H9 (cell line): ENCODE data around the gene NUP214. TPM values are rescaled to one million over a fixed set of nuclear protein-coding genes. Genes with fewer than 3 reads are reported as not detected.

ENCODE experiments used
- DNase-seq: peaks from one replicate; pipeline ENCODE4 v3.0.0-alpha.2; 2017
- H2AFZ ChIP-seq: one replicate; pipeline ENCODE4 v1.6.1; 2013; ENCODE audit warnings: mild to moderate bottlenecking, low read length, control low read depth, moderate library complexity
- H2AK5ac ChIP-seq: 2 replicates; pipeline ENCODE4 v1.6.1; 2013; ENCODE audit warnings: low read length, control low read depth, mixed read lengths; ENCODE audit not compliant: insufficient read length
- H2BK120ac ChIP-seq: one replicate; pipeline ENCODE4 v1.6.1; 2013; ENCODE audit warnings: low read depth, mild to moderate bottlenecking, low read length, control low read depth, inconsistent platforms; ENCODE audit not compliant: poor library complexity, severe bottlenecking
- H2BK12ac ChIP-seq: 2 replicates; pipeline ENCODE4 v1.6.1; 2013; ENCODE audit warnings: low read length, control low read depth, mixed read lengths, low read depth; ENCODE audit not compliant: insufficient read length
- H2BK15ac ChIP-seq: 2 replicates; pipeline ENCODE4 v1.6.1; 2013; ENCODE audit warnings: low read depth, low read length, control low read depth
- H2BK20ac ChIP-seq: one replicate; pipeline ENCODE4 v1.6.1; 2013; ENCODE audit warnings: low read depth, mild to moderate bottlenecking, low read length, control low read depth, inconsistent platforms; ENCODE audit not compliant: poor library complexity, severe bottlenecking
- H2BK5ac ChIP-seq: 2 replicates; pipeline ENCODE4 v1.6.1; 2013; ENCODE audit warnings: low read length, control low read depth, mixed read lengths; ENCODE audit not compliant: insufficient read length
- H3K14ac ChIP-seq: 2 replicates; pipeline ENCODE4 v1.6.1; 2013; ENCODE audit warnings: low read length, control low read depth; ENCODE audit not compliant: insufficient read depth
- H3K18ac ChIP-seq: 2 replicates; pipeline ENCODE4 v1.6.1; 2013; ENCODE audit warnings: low read depth, mild to moderate bottlenecking, mixed read lengths, low read length, control low read depth; ENCODE audit not compliant: insufficient read length
- H3K23ac ChIP-seq: 2 replicates; pipeline ENCODE4 v1.6.1; 2013; ENCODE audit warnings: low read length, control low read depth, mixed read lengths, low read depth; ENCODE audit not compliant: insufficient read length
- H3K23me2 ChIP-seq: 2 replicates; pipeline ENCODE4 v1.6.1; 2013; ENCODE audit warnings: low read depth, mild to moderate bottlenecking, mixed read lengths, low read length, control low read depth; ENCODE audit not compliant: insufficient read length, poor library complexity, severe bottlenecking
- H3K27ac ChIP-seq: 2 replicates; pipeline ENCODE4 v1.5.1; 2013; ENCODE audit warnings: low read length, control low read depth, mixed read lengths, low read depth; ENCODE audit not compliant: insufficient read length
- H3K27me3 ChIP-seq: 2 replicates; pipeline ENCODE4 v1.6.1; 2013; ENCODE audit warnings: low read length, control low read depth, inconsistent platforms; ENCODE audit not compliant: insufficient read depth
- H3K4ac ChIP-seq: 2 replicates; pipeline ENCODE4 v1.6.1; 2013; ENCODE audit warnings: low read depth, mild to moderate bottlenecking, control low read depth, inconsistent platforms, low read length, moderate library complexity
- H3K4me1 ChIP-seq: 2 replicates; pipeline ENCODE4 v1.6.1; 2013; ENCODE audit warnings: low read length, control low read depth, inconsistent platforms; ENCODE audit not compliant: insufficient read depth
- H3K4me2 ChIP-seq: 2 replicates; pipeline ENCODE4 v1.6.1; 2013; ENCODE audit warnings: low read length, control low read depth, mixed read lengths; ENCODE audit not compliant: insufficient read length, insufficient read depth
- H3K56ac ChIP-seq: 2 replicates; pipeline ENCODE4 v1.6.1; 2013; ENCODE audit warnings: low read depth, mild to moderate bottlenecking, mixed read lengths, low read length, control low read depth; ENCODE audit not compliant: insufficient read length
- H3K79me1 ChIP-seq: 2 replicates; pipeline ENCODE4 v1.6.1; 2013; ENCODE audit warnings: low read depth, mild to moderate bottlenecking, moderate library complexity, low read length, control low read depth, inconsistent platforms; ENCODE audit not compliant: insufficient read depth, poor library complexity, severe bottlenecking
- H3K79me2 ChIP-seq: 2 replicates; pipeline ENCODE4 v1.6.1; 2013; ENCODE audit warnings: low read length, control low read depth, inconsistent platforms; ENCODE audit not compliant: insufficient read depth
- H3K9ac ChIP-seq: 2 replicates; pipeline ENCODE4 v1.6.1; 2013; ENCODE audit warnings: low read length, control low read depth, mixed read lengths; ENCODE audit not compliant: insufficient read length; ENCODE audit errors: extremely low read depth
- H3K9me3 ChIP-seq: one replicate; pipeline ENCODE4 v1.6.1; 2013; ENCODE audit warnings: low read depth, low read length, inconsistent platforms; ENCODE audit not compliant: control insufficient read depth
- H3T11ph ChIP-seq: one replicate; pipeline ENCODE4 v1.6.1; 2013; ENCODE audit warnings: mild to moderate bottlenecking, low read length, control low read depth, inconsistent platforms
- H4K20me1 ChIP-seq: one replicate; pipeline ENCODE4 v1.6.1; 2013; ENCODE audit not compliant: control insufficient read depth, insufficient read length, insufficient read depth
- H4K5ac ChIP-seq: 2 replicates; pipeline ENCODE4 v1.6.1; 2013; ENCODE audit warnings: low read depth, mild to moderate bottlenecking, mixed read lengths, low read length, control low read depth; ENCODE audit not compliant: insufficient read length
- H4K8ac ChIP-seq: replicated peaks from 2 replicates; pipeline ENCODE4 v1.6.1; 2013; ENCODE audit warnings: low read length, control low read depth, mixed read lengths, low read depth; ENCODE audit not compliant: insufficient read length
- H4K91ac ChIP-seq: 2 replicates; pipeline ENCODE4 v1.6.1; 2013; ENCODE audit warnings: low read depth, mild to moderate bottlenecking, moderate library complexity, mixed read lengths, low read length, control low read depth; ENCODE audit not compliant: insufficient read length
- H3K27ac Mint-ChIP-seq, 3 experiments: 2 replicates in 2 of 3; 3 replicates in 1 of 3; pipeline ENCODE4 v1.8.0; 2020 to 2021; ENCODE audit warnings: mixed read lengths in 3 of 3, mild to moderate bottlenecking in 1 of 3, moderate library complexity in 1 of 3
- H3K27me3 Mint-ChIP-seq: 2 replicates; pipeline ENCODE4 v1.8.0; 2021; ENCODE audit warnings: low read depth, mild to moderate bottlenecking, moderate library complexity, mixed read lengths
- H3K36me3 Mint-ChIP-seq, 3 experiments: 2 replicates in 2 of 3; 3 replicates in 1 of 3; pipeline ENCODE4 v1.8.0; 2020 to 2021; ENCODE audit warnings: low read depth in 3 of 3, mixed read lengths in 3 of 3; ENCODE audit not compliant: insufficient read depth in 1 of 3
- H3K4me1 Mint-ChIP-seq, 2 experiments: 2 replicates each; pipeline ENCODE4 v1.8.0; 2020; ENCODE audit warnings: mixed read lengths in 2 of 2
- H3K4me3 Mint-ChIP-seq, 2 experiments: 2 replicates in 1 of 2; 3 replicates in 1 of 2; pipeline ENCODE4 v1.8.0; 2020 to 2021; ENCODE audit warnings: mild to moderate bottlenecking in 2 of 2, mixed read lengths in 2 of 2, moderate library complexity in 1 of 2
- H3K9me3 Mint-ChIP-seq, 2 experiments: 2 replicates in 1 of 2; 3 replicates in 1 of 2; pipeline ENCODE4 v1.8.0; 2020; ENCODE audit warnings: mild to moderate bottlenecking in 2 of 2, mixed read lengths in 2 of 2, moderate library complexity in 1 of 2
- WGBS: extraction: QIAGEN DNeasy Blood & Tissue Kit; methylation state at CpG from one replicate; pipeline ENCODE4 v1.1.7; 2013; ENCODE audit warnings: missing lambda C conversion rate, low lambda C conversion rate, mixed read lengths; ENCODE audit not compliant: insufficient read length; ENCODE audit errors: extremely low coverage; 5-methylcytosine and 5-hydroxymethylcytosine counted together
- total RNA-seq: library from RNA; stranded (reverse); gene quantifications from 2 replicates; pipeline ENCODE4 v1.2.1, GENCODE V29; 2021
- TF ChIP-seq, protein P1 (sequence below): fragments of 200-600 bp; sonication (generic); conservative IDR thresholded peaks from 3 replicates; pipeline ENCODE4 v1.8.0; 2021; ENCODE audit warnings: antibody characterized with exemption, mild to moderate bottlenecking

Gene NUP214
- total RNA-seq, 1 experiment from 2014 or later = 53.8 TPM

DNA sequence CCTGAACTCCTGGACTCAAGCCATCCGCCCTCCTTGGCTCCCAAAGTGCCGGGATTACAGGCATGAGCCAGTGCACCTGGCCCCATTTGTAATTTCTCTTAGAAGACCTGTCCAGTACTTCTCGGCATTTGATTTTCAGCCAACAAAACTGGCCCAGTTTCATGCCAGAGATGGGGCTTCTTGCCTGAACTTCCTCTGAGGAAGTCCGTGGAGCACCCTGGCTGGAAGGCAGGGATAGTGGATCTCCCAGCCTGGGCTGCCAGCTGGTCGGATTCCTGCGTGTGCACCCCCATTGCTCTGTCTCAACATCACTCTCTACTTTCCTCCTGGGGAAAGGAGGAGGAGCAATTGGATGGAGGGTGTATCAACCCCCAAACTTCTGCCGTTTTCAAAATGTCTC lies 111.9 kb downstream of the NUP214 start:
- Histone ChIP-seq H3K4me2 (no peak overlapping the region), H3K14ac (no peak overlapping the region)
- H3K36me3 Mint-ChIP-seq = peaks cover 7 to 27% (median 18%) of the 10 kb centered on the region in 3 experiments; a peak in 6 of 7 replicates

More for the DNA sequence above, 111.9 kb downstream of the NUP214 start:
- H3T11ph ChIP-seq = no peak overlapping the region
- no peak overlapping the region for H4K5ac ChIP-seq
- no peak overlapping the region for H4K8ac ChIP-seq
- no CpG with 5 or more reads among the region's 7 CpGs for WGBS
- no peaks in the 10 kb centered on the region for H3K79me2 ChIP-seq
- no peak overlapping the region for H2AK5ac ChIP-seq
- H3K18ac ChIP-seq = no peak overlapping the region
- no peak overlapping the region for H2AFZ ChIP-seq
- H3K56ac ChIP-seq = no peak overlapping the region
- peaks cover 4% of the 10 kb centered on the region; the same call in 1 of the 2 replicates for H3K4me1 ChIP-seq
- H2BK120ac ChIP-seq = no peak overlapping the region
- no peak overlapping the region for H3K9ac ChIP-seq
- no peaks in the 10 kb centered on the region for H3K27me3 ChIP-seq
- H3K27ac Mint-ChIP-seq = no peak overlapping the region
- H3K79me1 ChIP-seq = no peaks in the 10 kb centered on the region
- no peak overlapping the region for H2BK15ac ChIP-seq
- H3K9me3 ChIP-seq = no peaks in the 10 kb centered on the region
- no peak overlapping the region for H3K27ac ChIP-seq
- no peak overlapping the region for H3K23ac ChIP-seq
- peaks cover 0 to 1% of the 10 kb centered on the region in 2 experiments; a peak in 1 of 5 replicates for H3K9me3 Mint-ChIP-seq
- H4K20me1 ChIP-seq = no peaks in the 10 kb centered on the region
- H2BK12ac ChIP-seq = no peak overlapping the region
- no peak overlapping the region for H3K4ac ChIP-seq
- TF ChIP-seq, protein P1, sequence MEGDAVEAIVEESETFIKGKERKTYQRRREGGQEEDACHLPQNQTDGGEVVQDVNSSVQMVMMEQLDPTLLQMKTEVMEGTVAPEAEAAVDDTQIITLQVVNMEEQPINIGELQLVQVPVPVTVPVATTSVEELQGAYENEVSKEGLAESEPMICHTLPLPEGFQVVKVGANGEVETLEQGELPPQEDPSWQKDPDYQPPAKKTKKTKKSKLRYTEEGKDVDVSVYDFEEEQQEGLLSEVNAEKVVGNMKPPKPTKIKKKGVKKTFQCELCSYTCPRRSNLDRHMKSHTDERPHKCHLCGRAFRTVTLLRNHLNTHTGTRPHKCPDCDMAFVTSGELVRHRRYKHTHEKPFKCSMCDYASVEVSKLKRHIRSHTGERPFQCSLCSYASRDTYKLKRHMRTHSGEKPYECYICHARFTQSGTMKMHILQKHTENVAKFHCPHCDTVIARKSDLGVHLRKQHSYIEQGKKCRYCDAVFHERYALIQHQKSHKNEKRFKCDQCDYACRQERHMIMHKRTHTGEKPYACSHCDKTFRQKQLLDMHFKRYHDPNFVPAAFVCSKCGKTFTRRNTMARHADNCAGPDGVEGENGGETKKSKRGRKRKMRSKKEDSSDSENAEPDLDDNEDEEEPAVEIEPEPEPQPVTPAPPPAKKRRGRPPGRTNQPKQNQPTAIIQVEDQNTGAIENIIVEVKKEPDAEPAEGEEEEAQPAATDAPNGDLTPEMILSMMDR = no peak
- no peak overlapping the region for H2BK20ac ChIP-seq
- no peaks in the 10 kb centered on the region for H3K27me3 Mint-ChIP-seq
- DNase-seq = no peak
- H3K4me3 Mint-ChIP-seq = no peak overlapping the region
- no peak overlapping the region for H4K91ac ChIP-seq
- no peak overlapping the region for H2BK5ac ChIP-seq
- H3K4me1 Mint-ChIP-seq = peaks cover 16 to 26% of the 10 kb centered on the region in 2 experiments
- no peaks in the 10 kb centered on the region for H3K23me2 ChIP-seq
